Measurements from ENCODE around the gene CST9L.

CST9L gene

DNA sequence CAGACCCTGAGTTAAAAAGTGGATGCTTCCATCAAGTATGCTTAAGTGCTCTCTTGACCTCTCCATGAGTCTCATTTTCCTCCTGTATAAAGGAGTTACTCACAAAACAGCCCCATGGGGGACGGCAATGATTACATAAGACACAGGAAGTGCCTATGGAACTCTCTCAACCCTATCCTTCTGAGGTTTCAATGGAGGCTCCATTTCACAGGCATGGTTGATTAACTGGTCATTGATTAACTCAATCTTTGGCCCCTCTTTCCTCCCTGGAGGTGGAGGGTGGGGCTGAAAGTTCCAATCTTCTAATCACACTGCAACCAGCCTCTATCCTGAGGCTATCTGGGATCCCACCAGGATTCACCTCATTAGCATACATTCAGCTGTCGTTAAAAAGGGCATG is 48.1 kb downstream of the CST9L start:
- no peaks in the 10 kb centered on the region for H3F3A ChIP-seq (ENCODE audit: control insufficient read depth, insufficient read depth)
- H3K36me3 ChIP-seq (ENCODE audit: control insufficient read depth, low read length) = no peaks in the 10 kb centered on the region
- TF ChIP-seq EZH2phosphoT487 (IDR thresholded peaks at IDR 0.05; ENCODE audit: borderline replicate concordance, low read length) = no peak
- TF ChIP-seq, protein P1, sequence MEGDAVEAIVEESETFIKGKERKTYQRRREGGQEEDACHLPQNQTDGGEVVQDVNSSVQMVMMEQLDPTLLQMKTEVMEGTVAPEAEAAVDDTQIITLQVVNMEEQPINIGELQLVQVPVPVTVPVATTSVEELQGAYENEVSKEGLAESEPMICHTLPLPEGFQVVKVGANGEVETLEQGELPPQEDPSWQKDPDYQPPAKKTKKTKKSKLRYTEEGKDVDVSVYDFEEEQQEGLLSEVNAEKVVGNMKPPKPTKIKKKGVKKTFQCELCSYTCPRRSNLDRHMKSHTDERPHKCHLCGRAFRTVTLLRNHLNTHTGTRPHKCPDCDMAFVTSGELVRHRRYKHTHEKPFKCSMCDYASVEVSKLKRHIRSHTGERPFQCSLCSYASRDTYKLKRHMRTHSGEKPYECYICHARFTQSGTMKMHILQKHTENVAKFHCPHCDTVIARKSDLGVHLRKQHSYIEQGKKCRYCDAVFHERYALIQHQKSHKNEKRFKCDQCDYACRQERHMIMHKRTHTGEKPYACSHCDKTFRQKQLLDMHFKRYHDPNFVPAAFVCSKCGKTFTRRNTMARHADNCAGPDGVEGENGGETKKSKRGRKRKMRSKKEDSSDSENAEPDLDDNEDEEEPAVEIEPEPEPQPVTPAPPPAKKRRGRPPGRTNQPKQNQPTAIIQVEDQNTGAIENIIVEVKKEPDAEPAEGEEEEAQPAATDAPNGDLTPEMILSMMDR (IDR thresholded peaks at IDR 0.05; ENCODE audit: low read depth, low read length, poor library complexity, severe bottlenecking) = no peak
- H3K9me3 ChIP-seq (ENCODE audit: control insufficient read depth, insufficient read depth, low read length) = no peaks in the 10 kb centered on the region
- H3K4me2 ChIP-seq (ENCODE audit: low read length) = no peak overlapping the region
- no peak overlapping the region for H3K4me3 ChIP-seq (ENCODE audit: low read length)
- H3K79me2 ChIP-seq (ENCODE audit: control insufficient read depth, low read length) = no peaks in the 10 kb centered on the region
- H3K4me1 ChIP-seq (ENCODE audit: control insufficient read depth, low read length) = no peaks in the 10 kb centered on the region
- H4K20me1 ChIP-seq (ENCODE audit: control insufficient read depth, insufficient read depth, low read depth, low read length) = no peaks in the 10 kb centered on the region
- no peak overlapping the region for H3K27ac ChIP-seq (ENCODE audit: low read depth, low read length)
- H3K27me3 ChIP-seq (ENCODE audit: control insufficient read depth, low read length) = no peaks in the 10 kb centered on the region
- H3K9me2 ChIP-seq (replicated peaks; ENCODE audit: control insufficient read depth, low read length) = no peaks in the 10 kb centered on the region

DNA sequence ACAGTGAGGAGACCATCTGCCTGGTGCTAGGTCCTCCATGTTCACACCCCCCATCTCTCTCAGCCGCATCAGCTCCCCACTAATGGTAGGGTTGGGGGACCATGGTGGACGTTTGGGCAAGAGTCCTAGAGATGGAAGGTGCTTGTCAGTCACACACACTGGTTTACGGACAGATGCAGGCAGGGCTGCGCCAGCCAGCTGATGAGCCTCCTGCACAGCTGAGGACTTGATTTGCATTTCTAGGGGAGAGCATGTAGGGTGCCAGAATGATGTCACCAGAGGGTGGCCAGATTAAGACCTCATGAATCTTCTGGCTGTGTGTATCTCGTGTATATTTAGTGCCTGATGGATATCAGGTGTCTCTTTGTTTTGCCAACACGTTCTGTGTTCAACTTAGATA is 48.7 kb downstream of the CST9L start:
- no peak overlapping the region for H3K4me3 ChIP-seq (ENCODE audit: low read length)
- H3F3A ChIP-seq (ENCODE audit: control insufficient read depth, insufficient read depth) = no peaks in the 10 kb centered on the region
- no peaks in the 10 kb centered on the region for H3K27me3 ChIP-seq (ENCODE audit: control insufficient read depth, low read length)
- TF ChIP-seq, protein P1 (IDR thresholded peaks at IDR 0.05; ENCODE audit: low read depth, low read length, poor library complexity, severe bottlenecking) = no peak
- no peak for TF ChIP-seq EZH2phosphoT487 (IDR thresholded peaks at IDR 0.05; ENCODE audit: borderline replicate concordance, low read length)
- H3K9me2 ChIP-seq (replicated peaks; ENCODE audit: control insufficient read depth, low read length) = no peaks in the 10 kb centered on the region
- H3K9me3 ChIP-seq (ENCODE audit: control insufficient read depth, insufficient read depth, low read length) = no peaks in the 10 kb centered on the region
- H3K4me1 ChIP-seq (ENCODE audit: control insufficient read depth, low read length) = no peaks in the 10 kb centered on the region
- no peaks in the 10 kb centered on the region for H3K36me3 ChIP-seq (ENCODE audit: control insufficient read depth, low read length)
- no peaks in the 10 kb centered on the region for H4K20me1 ChIP-seq (ENCODE audit: control insufficient read depth, insufficient read depth, low read depth, low read length)
- no peak overlapping the region for H3K4me2 ChIP-seq (ENCODE audit: low read length)
- no peak overlapping the region for H3K27ac ChIP-seq (ENCODE audit: low read depth, low read length)
- H3K79me2 ChIP-seq (ENCODE audit: control insufficient read depth, low read length) = no peaks in the 10 kb centered on the region

DNA sequence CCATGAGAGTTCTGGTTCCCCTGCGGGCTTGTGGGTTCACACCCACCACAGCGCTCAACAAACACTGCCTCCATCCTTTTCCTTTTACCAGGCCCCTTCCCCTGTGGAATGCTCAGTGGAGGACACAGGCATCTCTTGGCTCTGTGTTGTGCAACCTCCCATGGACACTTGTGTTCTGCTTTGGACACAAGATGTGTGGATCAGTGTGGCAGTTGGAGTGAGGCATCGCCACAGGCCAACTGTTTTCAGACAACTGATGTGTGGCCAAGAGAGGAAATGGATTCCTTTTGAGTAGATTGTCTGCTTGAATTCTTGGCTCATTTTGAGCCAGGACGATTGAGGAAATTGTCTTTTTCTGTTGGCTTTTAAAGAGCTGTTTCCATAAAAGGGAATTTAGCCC is 50.6 kb downstream of the CST9L start:
- no peaks in the 10 kb centered on the region for H3K27me3 ChIP-seq (ENCODE audit: control insufficient read depth, low read length)

More for the DNA sequence above, 50.6 kb downstream of the CST9L start:
- Histone ChIP-seq H3K9me2 (replicated peaks; ENCODE audit: control insufficient read depth, low read length) (no peaks in the 10 kb centered on the region), H3K27ac (ENCODE audit: low read depth, low read length) (no peak overlapping the region), H3K4me2 (ENCODE audit: low read length) (no peak overlapping the region), H3K4me1 (ENCODE audit: control insufficient read depth, low read length) (no peaks in the 10 kb centered on the region), H3K36me3 (ENCODE audit: control insufficient read depth, low read length) (no peaks in the 10 kb centered on the region), H3K79me2 (ENCODE audit: control insufficient read depth, low read length) (no peaks in the 10 kb centered on the region), H4K20me1 (ENCODE audit: control insufficient read depth, insufficient read depth, low read depth, low read length) (no peaks in the 10 kb centered on the region), H3F3A (ENCODE audit: control insufficient read depth, insufficient read depth) (no peaks in the 10 kb centered on the region), H3K9me3 (ENCODE audit: control insufficient read depth, insufficient read depth, low read length) (no peaks in the 10 kb centered on the region), H3K4me3 (ENCODE audit: low read length) (no peak overlapping the region)
- no peak for TF ChIP-seq EZH2phosphoT487 (IDR thresholded peaks at IDR 0.05; ENCODE audit: borderline replicate concordance, low read length)
- TF ChIP-seq, protein P1 (IDR thresholded peaks at IDR 0.05; ENCODE audit: low read depth, low read length, poor library complexity, severe bottlenecking) = no peak
